ENCODE measurements around the gene PFKFB3.

GRCh38 chr10:6179078-6179477, 23.7 kb upstream of the PFKFB3 start:
- TF ChIP-seq UBTF (CRISPR knock-in tag; IDR thresholded peaks at IDR 0.05) (no peak), ZNF83 (CRISPR knock-in tag; IDR thresholded peaks at IDR 0.05; ENCODE audit: borderline replicate concordance) (no peak), KDM1A (CRISPR knock-in tag; IDR thresholded peaks at IDR 0.05) (no peak), POLR2AphosphoS5 (IDR thresholded peaks at IDR 0.05; ENCODE audit: low read depth, low read length) (no peak), SIN3A (IDR thresholded peaks at IDR 0.05; ENCODE audit: borderline replicate concordance, low read depth, low read length) (no peak), ZNF281 (CRISPR knock-in tag; IDR thresholded peaks at IDR 0.05; ENCODE audit: borderline replicate concordance) (no peak), ZNF10 (CRISPR knock-in tag; IDR thresholded peaks at IDR 0.05; ENCODE audit: borderline replicate concordance, low read depth) (no peak), POLR2A (IDR thresholded peaks at IDR 0.05; ENCODE audit: insufficient read depth in 1 of 2, low read depth in 2 of 2, low read length in 2 of 2) (no peak)
